AG04450 (cell line): ENCODE measurements around the gene OVCA2. TPM values are rescaled to one million over a fixed set of nuclear protein-coding genes. Genes with fewer than 3 reads are reported as not detected.

ENCODE experiments used
- CTCF ChIA-PET: fragments of 300-600, 350-600 bp; formaldehyde crosslinking; extraction: SDS; loops from one replicate; lab custom pipeline; 2022; ENCODE audit warnings: antibody characterized with exemption, inconsistent platforms; lab: Charles Lee
- POLR2A ChIA-PET: fragments of 350-600 bp; formaldehyde crosslinking; extraction: SDS; loops from one replicate; lab custom pipeline; 2021; ENCODE audit warnings: antibody characterized with exemption, inconsistent platforms; lab: Yijun Ruan, JAX
- DNase-seq: peaks from one replicate; pipeline ENCODE4 v3.0.0-alpha.2; 2011; ENCODE audit warnings: low read depth, low spot score
- H3K27ac ChIP-seq: one replicate; pipeline ENCODE4 v1.5.1; 2012; ENCODE audit warnings: low read depth, low read length, control low read depth
- H3K27me3 ChIP-seq: one replicate; pipeline ENCODE4 v1.6.0; 2012; ENCODE audit warnings: low read length; ENCODE audit not compliant: control insufficient read depth, insufficient read depth
- H3K4me3 ChIP-seq: 2 replicates; pipeline ENCODE4 v1.5.1; 2011; ENCODE audit warnings: mild to moderate bottlenecking, low read depth, low read length, control low read depth
- H3K9me3 ChIP-seq: 2 replicates; pipeline ENCODE4 v1.5.1; 2012; ENCODE audit warnings: low read length; ENCODE audit not compliant: control insufficient read depth, insufficient read depth
- CTCF ChIP-seq: IDR thresholded peaks from 2 replicates; pipeline ENCODE4 v1.5.1; 2011; ENCODE audit warnings: low read depth, low read length, control low read depth, inconsistent platforms
- polyA plus RNA-seq: library from polyadenylated mRNA; depleted of rRNA; stranded (reverse); fragments of >200 nt; gene quantifications from 2 replicates; pipeline ENCODE4 v1.2.3, GENCODE V29; 2011

The OVCA2 gene
- polyA plus RNA-seq, 1 experiment, result 38.0 TPM

GRCh38 chr17:2013994-2014317 is 27.9 kb upstream of the OVCA2 start:
- POLR2A ChIA-PET, result no interaction called here
- no peak overlapping the region for H3K27ac ChIP-seq
- no peak for TF ChIP-seq CTCF
- CTCF ChIA-PET, result no interaction called here
- peaks cover 9% of the 10 kb centered on the region; the same call in 1 of the 2 replicates for H3K9me3 ChIP-seq
- no peak overlapping the region for H3K4me3 ChIP-seq
- peaks cover 35% of the 10 kb centered on the region for H3K27me3 ChIP-seq
- no peak for DNase-seq

- Histone ChIP-seq H3K4me3 (no peak overlapping the region), H3K27me3 (peaks cover 49% of the 10 kb centered on the region), H3K27ac (no peak overlapping the region), H3K9me3 (peaks cover 9% of the 10 kb centered on the region; the same call in 1 of the 2 replicates)
- no peak for DNase-seq
- CTCF ChIA-PET, result interaction anchor here (0.6 kb wide), 1 partner anchor 1825 kb away, joined by 3 read pairs; no protein-coding TSS in a partner anchor
- POLR2A ChIA-PET, result no interaction called here
- TF ChIP-seq CTCF, result no peak
These were observed 26.5 kb upstream of the OVCA2 start for GRCh38 chr17:2015314-2015713.

- H3K27ac ChIP-seq, result no peak overlapping the region
- no peak for DNase-seq
- TF ChIP-seq CTCF, result no peak
- CTCF ChIA-PET, result no interaction called here
- POLR2A ChIA-PET, result no interaction called here
- H3K4me3 ChIP-seq, result no peak overlapping the region
- H3K27me3 ChIP-seq, result peaks cover 60% of the 10 kb centered on the region
- H3K9me3 ChIP-seq, result peaks cover 9% of the 10 kb centered on the region; the same call in 1 of the 2 replicates
These were observed 25.3 kb upstream of the OVCA2 start for GRCh38 chr17:2016494-2016893.

GRCh38 chr17:2017274-2017941 is 24.4 kb upstream of the OVCA2 start:
- POLR2A ChIA-PET, result no interaction called here
- CTCF ChIA-PET, result no interaction called here
- H3K27ac ChIP-seq, result no peak overlapping the region

More at GRCh38 chr17:2017274-2017941, 24.4 kb upstream of the OVCA2 start:
- H3K27me3 ChIP-seq, result peaks cover 64% of the 10 kb centered on the region
- no peak for TF ChIP-seq CTCF
- peaks cover 6% of the 10 kb centered on the region; the same call in 1 of the 2 replicates for H3K9me3 ChIP-seq
- H3K4me3 ChIP-seq, result no peak overlapping the region
- DNase-seq, result no peak
